Activated CD4-positive, alpha-beta T cell treated with anti-CD3 and anti-CD28 coated beads, Interleukin-2, Interleukin-6, amounts not matched to agents 100 ng/mL and 50 ng/mL, durations not matched to agents 16 hours and 8 hours (primary cell): ENCODE data around the gene SNPH.

Experiments
- DNase-seq: peaks from one replicate; pipeline ENCODE4 v3.0.0-alpha.2; 2020

SNPH gene

DNA sequence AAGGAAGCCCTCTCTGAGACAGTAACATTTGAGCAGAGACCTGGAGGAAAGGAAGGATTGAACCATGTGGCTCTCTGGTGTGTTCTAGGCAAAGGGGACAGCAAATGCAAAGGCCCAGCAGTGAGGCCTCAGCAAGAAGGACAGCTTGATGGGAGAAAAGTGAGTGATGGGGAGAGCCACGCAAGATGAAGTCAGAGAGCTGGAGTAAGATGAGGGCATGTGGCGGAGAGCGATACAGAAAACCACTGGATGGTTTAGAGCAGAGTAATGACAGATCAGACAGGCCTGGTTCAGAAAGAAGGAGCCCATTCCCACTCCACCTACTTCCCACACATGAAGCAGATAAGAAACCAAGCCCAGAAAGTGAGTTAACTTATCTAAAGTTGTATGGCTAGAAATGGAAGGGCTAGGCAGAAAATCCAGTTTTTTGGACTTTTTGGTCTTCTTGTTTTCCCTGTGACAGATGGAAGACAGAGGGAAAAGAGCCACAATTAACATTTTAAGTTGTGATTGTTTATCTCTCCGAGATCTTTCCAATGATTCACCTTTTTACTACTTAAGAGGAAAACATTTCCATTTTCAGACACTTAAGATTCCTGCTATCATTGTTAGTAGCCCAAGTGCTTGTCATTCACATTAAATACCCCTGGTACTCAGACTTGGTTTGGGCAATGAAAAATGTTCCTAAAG, 723 bp upstream of the SNPH start:
- DNase-seq = no peak

DNA sequence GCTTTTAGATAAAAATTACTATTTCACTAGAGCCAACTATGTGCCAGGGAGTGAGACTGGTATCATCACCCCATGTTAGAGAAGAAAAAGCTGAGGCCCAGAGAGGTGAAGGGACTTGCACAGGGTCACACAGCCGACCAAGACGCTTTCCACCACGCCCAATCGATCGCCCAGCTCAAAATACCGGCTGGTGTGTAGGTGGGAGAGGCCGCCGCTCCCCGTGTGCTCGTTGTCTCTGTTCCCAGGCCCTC, 253 bp upstream of the SNPH start:
- no peak for DNase-seq

DNA sequence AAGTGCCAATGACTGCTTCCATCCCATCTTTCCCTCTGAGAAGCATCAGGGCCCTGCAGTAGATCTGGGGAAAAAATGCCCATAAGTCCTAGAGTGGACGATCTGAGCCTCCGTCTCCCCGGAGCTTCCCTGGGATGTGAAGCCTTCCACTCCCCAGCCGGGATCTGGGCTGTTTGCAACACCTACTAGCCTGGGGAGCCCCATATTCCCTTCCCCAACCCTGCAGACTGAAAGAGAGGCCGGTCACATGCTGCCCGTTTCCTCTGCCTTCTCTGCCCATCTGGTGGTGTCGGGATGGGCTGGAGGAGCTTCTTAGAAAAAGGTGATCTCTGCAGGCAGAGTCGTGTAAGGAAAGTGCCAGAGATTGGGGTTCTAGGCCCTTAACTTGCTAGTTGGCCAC, 1.1 kb downstream of the SNPH start:
- no peak for DNase-seq

DNA sequence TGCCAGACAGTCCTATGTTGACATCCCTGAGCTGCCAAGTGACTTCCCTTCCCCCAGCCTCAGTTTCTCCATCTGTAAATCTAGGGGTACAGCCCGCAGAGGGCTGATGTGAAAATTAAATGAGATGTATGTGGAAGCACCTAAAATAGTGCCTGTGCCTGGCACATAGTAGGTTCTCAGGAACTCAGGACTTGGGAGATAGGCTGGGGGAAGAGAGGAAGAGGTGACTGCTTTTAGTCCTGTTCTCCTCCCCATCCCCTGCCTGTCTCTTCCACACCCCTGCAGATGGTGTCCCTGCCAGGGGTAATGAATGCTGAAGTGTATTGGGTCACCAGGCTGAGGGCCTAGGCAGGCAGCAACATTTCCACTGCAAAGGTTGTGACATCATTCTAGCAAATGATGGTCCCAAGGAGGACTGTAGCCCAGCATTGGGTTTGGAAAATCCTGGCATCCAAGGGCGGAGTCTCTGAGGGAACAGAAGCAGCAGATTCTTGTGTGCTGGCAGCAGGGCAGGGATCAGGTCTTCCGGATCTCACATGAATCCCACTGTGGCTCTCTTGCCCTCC, 1.8 kb downstream of the SNPH start:
- no peak for DNase-seq

DNA sequence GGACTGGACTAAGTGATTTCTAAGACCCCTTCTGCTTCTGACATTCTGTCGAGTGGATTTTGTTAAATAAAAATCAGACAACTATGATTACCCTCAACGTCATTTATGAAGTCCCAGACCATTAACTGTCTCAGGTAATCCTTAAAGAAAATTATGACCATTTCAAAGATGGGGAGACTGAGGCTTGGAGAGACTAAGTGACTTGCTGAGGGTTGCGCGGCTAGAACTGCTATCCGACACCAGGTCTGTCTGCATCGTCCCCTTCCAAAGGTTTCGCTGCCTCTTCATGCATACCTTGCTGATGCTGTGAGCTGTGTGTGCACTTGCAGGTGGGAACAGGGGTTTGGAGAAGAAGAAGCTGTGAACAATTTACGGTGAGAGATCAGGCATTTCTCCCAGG, 3.1 kb downstream of the SNPH start:
- DNase-seq = no peak

DNA sequence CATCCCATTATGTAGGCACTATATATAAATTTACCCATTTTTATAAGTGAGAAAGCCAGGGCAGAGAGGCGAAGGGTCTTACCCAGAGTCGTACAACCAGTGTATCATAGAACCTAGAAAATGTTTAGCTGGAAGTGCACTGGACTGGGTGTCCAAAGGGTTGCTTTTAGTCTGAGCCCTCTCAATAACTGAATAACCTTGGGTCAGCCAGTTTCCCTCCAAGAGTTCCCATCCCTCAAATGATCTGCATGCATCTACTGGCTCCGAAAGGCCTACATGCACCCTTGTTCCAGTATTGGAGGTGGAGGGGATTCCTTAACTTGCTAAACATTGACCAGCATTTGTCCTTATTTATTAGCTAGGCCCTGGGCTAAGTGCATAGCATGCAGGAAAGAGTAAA, 3.8 kb downstream of the SNPH start:
- no peak for DNase-seq

DNA sequence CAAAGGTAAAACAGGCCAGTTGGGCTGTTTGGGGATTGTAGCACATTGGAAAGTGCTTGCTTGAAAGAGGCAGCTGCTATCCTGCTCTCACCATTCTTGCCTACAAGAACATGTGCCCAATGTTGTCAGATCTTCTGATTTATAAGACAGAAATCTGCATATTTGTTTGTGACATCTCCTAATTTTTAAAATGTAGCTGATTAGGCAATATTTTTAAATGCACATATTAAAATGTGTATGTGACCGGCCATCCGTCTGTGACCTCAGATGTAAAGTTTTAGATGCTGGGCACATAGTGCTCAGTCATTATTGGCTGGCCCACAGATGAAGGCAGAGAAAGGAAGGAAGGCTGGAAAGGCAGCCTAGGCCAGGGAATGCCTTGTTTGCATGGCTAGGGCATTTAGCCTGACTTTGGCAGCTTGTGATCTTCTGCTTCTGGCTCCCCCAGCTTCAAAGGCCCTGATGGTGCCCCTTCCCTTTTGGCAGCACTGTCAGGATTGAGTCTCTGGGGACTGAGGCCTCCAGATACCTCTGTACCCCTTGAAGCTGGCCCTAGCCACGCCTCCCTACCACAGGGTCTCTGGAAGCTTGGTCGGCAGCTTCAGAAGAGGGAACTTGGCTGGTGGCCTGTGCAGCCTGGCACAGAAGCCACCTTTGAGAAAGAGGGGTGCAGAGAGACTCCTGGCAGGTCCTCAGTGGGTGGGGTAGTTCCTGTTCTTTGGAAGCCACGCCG, 6.4 kb downstream of the SNPH start:
- DNase-seq = no peak

DNA sequence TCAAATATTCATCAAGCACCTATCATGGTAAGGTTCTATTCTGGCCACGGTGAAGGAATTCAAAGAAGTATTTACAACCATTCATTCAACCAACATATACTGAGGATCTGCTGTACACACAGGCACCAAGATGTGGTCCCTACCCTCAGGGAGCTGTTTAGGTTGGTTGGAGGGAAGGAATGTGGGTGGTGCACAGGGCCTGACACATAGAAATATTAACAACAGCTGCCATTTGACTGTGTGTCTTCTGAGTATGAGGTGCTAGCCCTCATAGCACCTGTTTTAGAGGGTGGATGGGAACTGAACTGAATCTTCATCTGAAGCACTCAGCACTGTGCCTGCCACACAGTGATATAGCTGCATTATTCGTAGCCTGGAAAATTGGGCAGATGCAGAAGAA, 7.3 kb downstream of the SNPH start:
- DNase-seq = no peak

DNA sequence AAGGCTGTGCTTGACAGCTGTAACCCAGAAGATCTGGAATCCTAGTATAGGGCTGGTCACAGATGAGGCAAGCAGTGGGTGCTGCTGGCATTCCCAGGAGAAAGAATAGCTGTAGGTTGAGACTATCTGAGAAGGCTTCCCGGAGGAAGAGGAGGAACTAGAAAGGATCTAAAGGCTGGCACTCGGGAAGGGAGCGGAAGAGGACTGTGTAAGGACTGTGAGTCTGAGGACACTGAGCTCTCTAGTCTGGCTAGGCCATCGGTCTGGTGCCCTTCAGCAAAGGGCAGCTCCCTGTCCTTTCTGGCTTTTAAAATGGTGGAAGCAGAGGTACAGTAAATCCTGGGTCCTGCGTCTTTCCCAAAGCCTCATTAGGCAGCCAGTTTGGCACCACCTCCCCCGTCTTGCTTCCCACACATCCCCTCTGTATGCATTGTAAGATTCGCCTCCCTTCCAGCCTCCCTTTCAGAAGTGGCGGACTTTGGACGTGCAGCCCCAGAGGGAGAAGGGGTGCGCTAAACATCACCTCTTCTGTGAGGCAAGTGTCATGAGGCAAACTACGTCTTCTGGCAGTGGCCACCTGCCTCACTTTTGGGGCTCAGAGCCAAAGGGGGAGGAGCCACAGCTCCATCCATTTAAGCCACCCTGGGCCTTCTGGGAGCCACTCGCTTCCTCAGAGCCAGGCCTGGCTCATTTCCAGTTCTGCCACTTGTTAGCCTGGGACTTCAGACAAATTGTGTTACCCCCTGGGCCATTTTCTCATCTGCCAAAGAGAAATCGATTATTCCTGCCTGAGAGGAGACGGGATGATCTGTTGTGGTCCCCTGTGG, 8.6 kb downstream of the SNPH start:
- no peak for DNase-seq

DNA sequence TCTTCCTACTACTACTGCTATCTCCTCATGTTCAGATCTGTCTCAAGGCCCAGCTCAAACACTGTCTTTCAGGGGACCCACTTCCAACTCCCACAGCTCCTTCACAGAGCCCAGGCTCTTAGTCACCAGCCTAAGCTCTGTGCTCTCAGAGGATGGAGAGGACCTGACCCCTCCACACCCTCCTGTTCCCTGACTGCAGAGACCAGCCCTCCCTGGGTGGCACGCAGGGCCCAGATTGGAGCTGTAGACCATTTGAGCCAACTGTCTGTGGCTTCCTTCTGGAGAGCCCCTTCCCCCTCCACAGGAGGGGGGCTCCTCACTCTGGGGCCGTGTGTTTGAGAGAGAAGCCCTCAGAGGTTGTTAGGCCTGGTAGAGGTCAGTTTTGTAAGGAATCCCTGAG, 9.8 kb downstream of the SNPH start:
- DNase-seq = no peak

DNA sequence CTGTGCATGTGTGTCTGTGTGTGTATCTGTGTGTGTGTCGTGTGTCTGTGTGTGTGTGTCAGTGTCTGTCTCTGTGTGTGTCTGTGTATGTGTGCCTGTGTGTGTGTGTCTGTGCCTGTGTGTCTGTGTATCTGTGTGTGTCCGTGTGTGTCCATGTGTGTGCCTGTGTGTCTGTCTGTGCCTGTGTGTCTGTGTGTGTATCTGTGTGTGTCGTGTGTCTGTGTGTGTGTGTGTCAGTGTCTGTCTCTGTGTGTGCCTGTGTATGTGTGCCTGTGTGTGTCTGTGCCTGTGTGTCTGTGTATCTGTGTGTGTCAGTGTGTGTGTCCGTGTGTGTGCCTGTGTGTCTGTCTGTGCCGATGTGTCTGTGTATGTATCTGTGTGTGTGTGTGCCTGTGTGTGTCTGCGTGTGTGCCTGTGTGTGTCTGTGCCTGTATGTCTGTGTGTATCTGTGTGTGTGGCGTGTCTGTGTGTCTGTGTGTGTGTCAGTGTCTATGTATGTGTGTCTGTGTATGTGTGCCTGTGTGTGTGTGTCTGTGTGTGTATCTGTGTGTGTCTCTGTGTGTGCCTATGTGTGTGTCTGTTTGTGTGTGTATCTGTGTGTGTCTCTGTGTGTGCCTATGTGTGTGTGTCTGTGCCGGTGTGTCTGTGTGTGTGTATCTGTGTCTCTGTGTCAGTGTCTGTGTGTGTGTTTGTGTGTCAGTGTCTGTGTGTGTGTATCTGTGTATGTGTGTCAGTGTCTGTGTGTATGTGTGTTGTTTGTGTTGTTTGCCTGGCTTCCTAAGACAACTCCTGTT, 11.6 kb downstream of the SNPH start:
- no peak for DNase-seq

DNA sequence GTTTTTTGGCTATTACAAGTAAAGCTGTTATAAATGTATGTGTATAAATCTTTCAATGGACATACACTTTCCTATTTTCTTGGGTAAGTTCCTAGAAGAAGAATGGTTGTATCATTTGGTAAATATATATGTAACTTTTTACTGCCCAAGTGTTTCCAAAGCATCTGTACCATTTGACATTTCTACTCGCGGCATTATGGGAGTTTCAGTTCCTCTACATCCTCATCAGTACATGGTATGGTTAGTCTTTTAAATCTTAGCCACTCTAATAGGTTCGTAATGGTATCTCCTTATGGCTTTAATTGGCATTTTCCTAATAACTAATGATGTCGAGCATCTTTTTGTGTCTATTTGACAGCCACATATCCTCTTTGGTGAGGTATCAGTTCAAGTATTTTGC, 12.9 kb downstream of the SNPH start:
- no peak for DNase-seq

DNA sequence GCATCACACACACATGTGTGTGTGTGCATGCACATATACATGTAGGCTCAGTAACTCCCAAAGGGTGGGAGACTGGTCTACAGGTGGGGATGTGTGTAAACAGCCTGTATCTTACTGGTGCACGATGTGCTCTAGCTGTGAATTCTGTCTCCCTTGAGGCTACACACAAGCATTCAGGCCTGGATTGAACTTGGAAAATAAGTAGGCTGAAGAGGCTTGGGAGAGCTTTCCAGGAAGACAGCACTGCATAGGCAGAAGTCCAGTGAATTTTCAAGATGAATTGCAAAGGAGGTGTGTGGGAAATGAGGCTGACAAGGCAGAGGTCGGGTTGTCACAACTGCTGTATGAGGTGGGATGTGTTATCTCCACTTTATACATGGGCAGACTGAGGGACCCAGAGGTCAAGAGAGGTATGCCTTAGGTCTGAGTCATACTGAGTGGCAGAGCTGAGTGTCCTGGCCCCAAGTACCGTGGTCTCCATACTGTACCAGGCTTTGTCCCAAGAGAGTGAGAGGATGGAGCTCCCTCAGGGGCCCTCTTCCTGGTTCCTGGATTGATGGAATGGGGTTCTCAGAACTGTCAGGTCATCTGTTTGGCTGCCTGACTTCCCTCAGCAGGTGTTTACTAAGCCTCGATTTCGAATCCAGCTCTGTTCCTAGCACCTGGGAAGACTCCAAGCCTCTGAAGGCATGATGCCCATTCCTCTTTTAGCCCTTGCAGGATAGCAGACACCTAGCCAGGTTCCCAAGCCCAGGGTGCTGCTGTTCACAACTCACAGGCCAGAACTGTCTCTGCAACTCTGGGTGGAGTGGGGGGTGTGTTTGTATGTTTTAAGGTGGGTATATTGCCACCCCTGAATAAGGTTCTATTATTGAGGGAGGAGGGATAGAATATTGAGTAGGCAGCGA, 14.4 kb downstream of the SNPH start:
- no peak for DNase-seq

DNA sequence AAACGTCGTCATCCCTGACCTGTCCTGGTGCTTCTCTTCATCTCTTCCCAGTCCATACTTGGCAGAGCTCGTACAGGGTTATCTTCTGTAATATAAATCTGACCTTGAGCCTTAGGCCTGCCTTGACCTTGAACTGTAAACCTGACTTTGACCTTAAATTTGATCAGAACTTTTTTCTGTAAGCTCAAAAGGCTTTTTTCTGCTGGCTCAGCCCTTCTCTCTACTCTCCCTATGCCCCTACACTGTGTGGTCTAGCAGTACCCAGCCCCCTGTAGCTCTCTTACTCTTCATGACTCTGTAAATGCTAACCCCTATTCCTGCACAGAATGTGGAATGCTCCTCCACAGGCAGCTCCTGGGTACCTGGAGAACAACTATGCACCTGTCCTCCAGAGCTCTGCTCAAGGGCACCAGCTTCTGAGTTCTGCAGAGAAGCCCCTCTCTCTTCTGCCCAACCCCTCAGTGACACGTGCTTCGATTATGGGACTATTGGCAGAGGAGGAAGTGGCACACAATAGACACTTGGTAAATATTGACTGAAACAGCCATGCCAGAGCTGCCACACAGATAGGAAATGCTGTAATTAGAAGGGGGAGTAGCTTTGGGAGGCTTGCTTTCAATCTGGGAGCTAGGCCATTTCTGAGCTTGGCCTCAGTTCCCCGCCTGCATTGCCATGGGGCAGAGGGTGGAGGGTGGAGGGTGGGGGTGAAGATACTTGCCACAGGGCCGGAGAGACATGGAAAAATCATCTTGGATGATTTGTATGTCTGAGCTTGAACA, 15.4 kb downstream of the SNPH start:
- DNase-seq = no peak

DNA sequence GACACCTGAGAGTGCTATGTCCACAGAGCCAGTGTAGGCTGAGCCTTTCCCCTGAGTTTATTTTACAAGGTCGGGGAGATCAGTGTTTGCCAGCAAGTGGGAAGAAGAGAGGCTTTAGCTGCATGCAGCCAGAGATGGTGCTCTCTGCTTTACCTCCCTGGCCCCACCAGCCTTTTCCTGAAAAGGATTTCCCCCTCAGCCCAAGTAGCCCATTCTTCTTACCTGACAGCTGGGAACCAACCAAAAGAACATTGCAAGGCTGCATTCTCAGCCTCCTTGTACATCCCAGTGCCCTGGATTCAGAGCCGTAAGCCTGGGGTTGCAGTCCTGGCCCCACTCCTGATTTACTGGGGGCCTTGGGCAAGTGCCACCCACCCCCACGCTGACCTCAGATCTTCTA, 16.9 kb downstream of the SNPH start:
- no peak for DNase-seq

DNA sequence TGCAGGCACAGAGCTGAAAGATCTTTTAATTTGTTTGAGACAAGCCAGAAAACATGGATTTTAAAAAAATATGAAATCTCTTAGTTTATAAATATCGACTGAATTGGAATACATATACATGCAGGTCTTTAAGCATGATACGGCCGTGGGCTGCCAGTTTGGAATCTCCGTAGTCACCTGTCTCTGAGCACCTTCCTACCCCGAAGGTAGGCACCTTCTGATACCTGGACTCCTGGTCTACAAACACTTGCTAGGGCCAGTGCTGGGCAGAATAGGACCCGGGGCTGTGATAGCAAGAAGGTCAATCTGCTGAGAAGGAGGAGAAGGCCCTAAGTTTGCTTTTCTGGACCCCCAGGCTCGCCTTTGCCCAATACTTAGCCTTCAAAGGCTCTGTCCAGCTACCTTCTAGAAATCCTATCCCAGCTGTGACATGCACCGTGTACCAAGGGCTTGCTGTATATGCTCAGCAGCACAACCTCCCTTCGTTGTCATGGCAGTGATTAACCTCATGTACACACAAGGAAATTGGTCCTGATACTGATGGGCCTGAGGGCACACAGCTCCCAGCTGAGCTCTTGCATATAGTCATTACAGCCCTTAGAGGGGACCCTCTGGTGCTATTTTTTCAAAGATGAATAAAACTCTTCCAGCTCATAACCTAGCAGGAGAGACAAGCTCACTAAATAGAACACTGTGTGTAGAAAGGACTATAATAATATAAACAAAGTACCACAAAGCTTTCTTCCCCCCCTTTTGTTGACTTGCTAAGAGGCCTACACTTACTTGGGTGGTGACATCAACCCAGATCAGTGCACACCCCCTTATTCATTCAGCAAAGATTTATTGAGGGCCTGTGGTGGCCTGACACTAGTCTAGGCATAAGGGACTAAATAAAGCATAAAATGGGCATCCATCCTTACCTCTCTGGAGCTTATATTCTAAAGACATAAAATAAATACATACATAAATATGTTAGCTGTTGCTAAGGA, 17.7 kb downstream of the SNPH start:
- DNase-seq = no peak

DNA sequence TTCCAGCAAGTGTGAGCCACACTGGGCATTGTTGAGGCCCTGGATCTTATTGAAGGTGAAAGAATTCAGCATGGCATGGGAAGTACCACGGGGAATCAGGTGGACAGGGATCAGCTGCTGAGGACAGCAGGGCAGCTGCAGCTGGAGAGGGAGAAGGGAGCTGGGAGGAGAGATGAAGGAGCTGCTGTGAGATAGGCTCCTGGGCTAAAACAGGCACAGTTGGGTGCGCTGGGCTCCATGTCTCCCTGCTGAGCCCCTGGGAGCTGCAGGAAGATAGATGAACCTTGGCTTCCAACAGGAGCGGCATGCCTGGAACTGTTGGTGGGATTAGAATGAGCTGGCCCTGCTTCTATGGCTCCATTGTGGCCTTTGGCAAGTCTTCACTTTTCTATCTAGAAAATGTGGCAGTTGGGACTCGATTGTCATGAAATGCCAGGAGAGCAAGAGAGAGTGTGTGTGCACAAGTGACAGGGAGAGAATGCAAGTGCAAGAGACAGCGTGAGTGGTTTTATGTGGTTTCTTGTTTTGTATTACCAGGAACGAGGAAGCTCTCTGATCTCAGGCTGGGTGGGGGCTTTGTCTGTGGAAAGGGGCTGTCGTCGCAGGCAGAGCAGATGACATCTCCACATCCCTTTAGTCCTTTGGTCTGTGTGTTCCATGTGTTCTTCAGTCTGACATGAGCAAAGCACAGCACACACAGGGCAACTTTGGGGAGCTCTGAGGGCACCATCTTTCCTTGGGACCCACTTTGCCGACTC, 20.4 kb downstream of the SNPH start:
- DNase-seq = no peak

DNA sequence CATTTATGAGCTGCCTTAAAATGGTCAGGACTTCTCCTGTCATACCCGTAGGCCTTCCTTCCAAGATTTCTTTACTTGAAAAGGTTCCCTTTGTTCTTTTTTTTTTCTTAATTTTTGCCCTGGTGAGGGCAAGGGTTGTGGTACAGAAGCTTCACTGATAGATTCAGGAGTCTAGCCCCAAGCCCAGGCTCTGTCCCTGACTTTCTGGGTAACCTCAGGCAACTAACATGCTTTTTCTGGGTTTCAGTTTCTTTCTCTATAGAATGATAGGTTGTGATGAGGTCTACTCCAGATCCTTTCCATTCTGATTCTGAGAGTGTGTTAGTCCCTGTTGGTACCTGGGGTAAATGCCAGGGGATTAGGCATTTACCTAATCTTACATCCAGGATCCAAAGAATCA, 21.2 kb downstream of the SNPH start:
- peak; percentile 17 for DNase-seq
